HG02798 (cell line): ENCODE results near the gene ACO2.
A peak's percentile ranks its signal among the peaks of the same experiment; 100 is the strongest.

Source experiments
- ATAC-seq: cut with Tn5 transposase; IDR thresholded peaks from one replicate; pipeline ENCODE4 v1.9.1; 2021; ENCODE audit warnings: mild to moderate bottlenecking; ENCODE audit not compliant: unreplicated experiment, poor library complexity

ACO2 gene

GRCh38 chr22:41517172-41518047 is 48.5 kb downstream of the ACO2 start:
- ATAC-seq: no peak

- no peak for ATAC-seq
These were observed 49.1 kb downstream of the ACO2 start for GRCh38 chr22:41518048-41518347.

- ATAC-seq: no peak
These were observed 52.2 kb downstream of the ACO2 start for GRCh38 chr22:41521126-41521525.

GRCh38 chr22:41522813-41523212 is 53.9 kb downstream of the ACO2 start:
- ATAC-seq: no peak

GRCh38 chr22:41523464-41524221 is 54.7 kb downstream of the ACO2 start:
- ATAC-seq: no peak

- no peak for ATAC-seq
These were observed 55.3 kb downstream of the ACO2 start for GRCh38 chr22:41524251-41524661.

GRCh38 chr22:41524809-41525449 is 56.0 kb downstream of the ACO2 start:
- ATAC-seq: no peak

GRCh38 chr22:41525450-41526225 is 56.7 kb downstream of the ACO2 start:
- ATAC-seq: no peak

GRCh38 chr22:41526226-41526829 is 57.4 kb downstream of the ACO2 start:
- ATAC-seq: no peak

GRCh38 chr22:41526830-41527799 is 58.2 kb downstream of the ACO2 start:
- no peak for ATAC-seq

GRCh38 chr22:41528132-41528766 is 59.3 kb downstream of the ACO2 start:
- ATAC-seq: no peak

GRCh38 chr22:41528938-41529561 is 60.1 kb downstream of the ACO2 start:
- ATAC-seq: no peak

- ATAC-seq: no peak
These were observed 62.2 kb downstream of the ACO2 start for GRCh38 chr22:41530890-41531714.

- no peak for ATAC-seq
These were observed 63.0 kb downstream of the ACO2 start for GRCh38 chr22:41531715-41532477.

- ATAC-seq: peak; percentile 60
These were observed 64.2 kb downstream of the ACO2 start for GRCh38 chr22:41532908-41533825.
